Islet of Langerhans (tissue), 1 donor: ENCODE measurements around the gene OR10G8.
"Not testable (repeated sequence)": the region's sequence is repeated elsewhere in the genome, so short reads cannot be mapped to it uniquely, and the experiment has no call there.

ENCODE experiments used
- FAIRE-seq: peaks from one replicate; lab custom pipeline; 2011; peaks lifted over from hg19 to GRCh38; lab: Jason Lieb, UNC

The OR10G8 gene

GRCh38 chr11:124026498-124026897 is at the start of gene OR10G8:
TSS of gene OR10G8 (plus strand) at chr11:124026798. CDS start at chr11:124029623, 2,825 bp downstream.
- FAIRE-seq = no peak

- FAIRE-seq = no peak
Measured at GRCh38 chr11:123977731-123978347, 48.8 kb upstream of the OR10G8 start, which contains the start of gene OR10S1. TSS of gene OR10S1 (minus strand) at chr11:123977781. CDS start at chr11:123977664, 117 bp downstream.

- no peak for FAIRE-seq
Measured at GRCh38 chr11:123979311-123979710, 47.3 kb upstream of the OR10G8 start.

GRCh38 chr11:123995119-123995518 is 31.5 kb upstream of the OR10G8 start, which contains the start of gene OR10G6:
TSS of gene OR10G6 (minus strand) at chr11:123995161. CDS start at chr11:123995161, 0 bp downstream.
- FAIRE-seq = no peak

- FAIRE-seq = no peak
Measured at GRCh38 chr11:124012697-124013096, 13.9 kb upstream of the OR10G8 start, which contains the start of gene OR10G4. TSS of gene OR10G4 (plus strand) at chr11:124012997. CDS start at chr11:124015575, 2,578 bp downstream.

- not testable (repeated sequence) for FAIRE-seq
Measured at GRCh38 chr11:124015837-124016236, 10.8 kb upstream of the OR10G8 start.

- no peak for FAIRE-seq
Measured at GRCh38 chr11:124036666-124037065, 10.1 kb downstream of the OR10G8 start.

GRCh38 chr11:124039557-124039956 is 13.0 kb downstream of the OR10G8 start:
- FAIRE-seq = no peak

GRCh38 chr11:124041254-124041653 is 14.7 kb downstream of the OR10G8 start, which contains the start of gene OR10G7:
TSS of gene OR10G7 (minus strand) at chr11:124041325. CDS start at chr11:124039001, 2,324 bp downstream.
- FAIRE-seq = no peak

- no peak for FAIRE-seq
Measured at GRCh38 chr11:124043420-124043819, 16.8 kb downstream of the OR10G8 start.

- FAIRE-seq = no peak
Measured at GRCh38 chr11:124050748-124051147, 24.1 kb downstream of the OR10G8 start.

- no peak for FAIRE-seq
Measured at GRCh38 chr11:124052966-124053365, 26.4 kb downstream of the OR10G8 start.

- no peak for FAIRE-seq
Measured at GRCh38 chr11:124068601-124069110, 42.1 kb downstream of the OR10G8 start.

- FAIRE-seq = no peak
Measured at GRCh38 chr11:124069429-124070401, 43.1 kb downstream of the OR10G8 start.

GRCh38 chr11:124070915-124071622 is 44.5 kb downstream of the OR10G8 start:
- FAIRE-seq = peak; percentile 99

GRCh38 chr11:124071623-124071948 is 45.0 kb downstream of the OR10G8 start:
- FAIRE-seq = no peak

- FAIRE-seq = no peak
Measured at GRCh38 chr11:124072147-124072546, 45.5 kb downstream of the OR10G8 start.

- no peak for FAIRE-seq
Measured at GRCh38 chr11:124074554-124074953, 48.0 kb downstream of the OR10G8 start.

- FAIRE-seq = no peak
Measured at GRCh38 chr11:124075492-124075840, 48.9 kb downstream of the OR10G8 start.

GRCh38 chr11:124075841-124076651 is 49.4 kb downstream of the OR10G8 start:
- FAIRE-seq = no peak

GRCh38 chr11:124077266-124077665 is 50.7 kb downstream of the OR10G8 start:
- FAIRE-seq = no peak
